HepG2 (cell line): ENCODE results near the gene SFRP4. TPM values are rescaled to one million over a fixed set of nuclear protein-coding genes. Genes with fewer than 3 reads are reported as not detected.
A peak's percentile ranks its signal among the peaks of the same experiment; 100 is the strongest.

Source experiments
- HDAC6 ChIP-seq: fragments of 200-600 bp; sonication (generic); IDR thresholded peaks from 2 replicates; pipeline ENCODE4 v1.7.0; 2017; ENCODE audit warnings: mild to moderate bottlenecking, antibody characterized with exemption, low read length, low read depth
- MAF1 ChIP-seq: sonication (generic); formaldehyde crosslinking; IDR thresholded peaks from 2 replicates; pipeline ENCODE4 v1.5.0; 2020; ENCODE audit warnings: missing genetic modification reagents, borderline replicate concordance
- MTF1 ChIP-seq: sonication (generic); formaldehyde crosslinking; IDR thresholded peaks from 2 replicates; pipeline ENCODE4 v1.5.0; 2020; ENCODE audit warnings: missing genetic modification reagents
- RAD21 ChIP-seq: fragments of 450-650 bp; formaldehyde crosslinking; IDR thresholded peaks from 2 replicates; pipeline ENCODE4 v1.5.0; 2020; ENCODE audit warnings: mild to moderate bottlenecking
- THAP11 ChIP-seq: IDR thresholded peaks from 2 replicates; pipeline ENCODE4 v1.6.1; 2016; ENCODE audit warnings: missing biosample characterization, missing genetic modification reagents
- ZNF207 ChIP-seq: fragments of 450-650 bp; IDR thresholded peaks from 2 replicates; pipeline ENCODE4 v1.6.1; 2016; ENCODE audit warnings: antibody characterized with exemption, borderline replicate concordance
- ZNF501 ChIP-seq: sonication (generic); formaldehyde crosslinking; IDR thresholded peaks from 2 replicates; pipeline ENCODE4 v1.5.1; 2020; ENCODE audit warnings: mild to moderate bottlenecking, moderate library complexity, missing genetic modification reagents
- ZNF546 ChIP-seq: sonication (generic); formaldehyde crosslinking; conservative IDR thresholded peaks from 2 replicates; pipeline ENCODE4 v1.8.1; 2023; ENCODE audit warnings: mild to moderate bottlenecking, missing genetic modification reagents
- polyA plus RNA-seq, 8 experiments: library from polyadenylated mRNA; depleted of rRNA in 3 of 8; stranded (reverse) in 7 of 8; unstranded in 1 of 8; fragments of >200 nt; fragmentation: Illumina TruSeq in 4 of 8; extraction: Trizol in 4 of 8; gene quantifications; 2 replicates each; pipeline versions ENCODE4 v1.2.1 to v1.2.3, GENCODE V29; 2011 to 2016; ENCODE audit warnings: low read depth in 4 of 8, missing spikeins in 1 of 8, mixed read lengths in 1 of 8; ENCODE audit not compliant: insufficient read depth in 1 of 8
- total RNA-seq, 5 experiments: library from RNA; depleted of rRNA; stranded (reverse); fragments of >200 nt; fragmentation: Illumina TruSeq; extraction: Trizol; gene quantifications; 2 replicates each; pipeline ENCODE4 v1.2.3, GENCODE V29; 2016; ENCODE audit warnings: low read depth in 1 of 5
- TF ChIP-seq, protein P1 (sequence below): sonication (generic); formaldehyde crosslinking; IDR thresholded peaks from 2 replicates; pipeline ENCODE4 v1.4.0; 2020; ENCODE audit warnings: mild to moderate bottlenecking, low read depth, missing genetic modification reagents
- TF ChIP-seq, protein P2 (sequence below): sonication (generic); formaldehyde crosslinking; IDR thresholded peaks from 2 replicates; pipeline ENCODE4 v1.4.0; 2020; ENCODE audit warnings: missing genetic modification reagents
- TF ChIP-seq, protein P3 (sequence below): sonication (generic); formaldehyde crosslinking; IDR thresholded peaks from 2 replicates; pipeline ENCODE4 v1.5.1; 2020; ENCODE audit warnings: missing genetic modification reagents, mild to moderate bottlenecking, borderline replicate concordance
- TF ChIP-seq, protein P4 (sequence below): sonication (generic); formaldehyde crosslinking; IDR thresholded peaks from 2 replicates; pipeline ENCODE4 v1.5.0; 2020; ENCODE audit warnings: mild to moderate bottlenecking, low read depth, missing genetic modification reagents, borderline replicate concordance

Gene SFRP4
- total and polyA plus RNA-seq, 2 of the 13 experiments (the other 11 are each of a cell fraction or from before 2014, with no cell fraction given), result 0.96 to 1.8 TPM

DNA sequence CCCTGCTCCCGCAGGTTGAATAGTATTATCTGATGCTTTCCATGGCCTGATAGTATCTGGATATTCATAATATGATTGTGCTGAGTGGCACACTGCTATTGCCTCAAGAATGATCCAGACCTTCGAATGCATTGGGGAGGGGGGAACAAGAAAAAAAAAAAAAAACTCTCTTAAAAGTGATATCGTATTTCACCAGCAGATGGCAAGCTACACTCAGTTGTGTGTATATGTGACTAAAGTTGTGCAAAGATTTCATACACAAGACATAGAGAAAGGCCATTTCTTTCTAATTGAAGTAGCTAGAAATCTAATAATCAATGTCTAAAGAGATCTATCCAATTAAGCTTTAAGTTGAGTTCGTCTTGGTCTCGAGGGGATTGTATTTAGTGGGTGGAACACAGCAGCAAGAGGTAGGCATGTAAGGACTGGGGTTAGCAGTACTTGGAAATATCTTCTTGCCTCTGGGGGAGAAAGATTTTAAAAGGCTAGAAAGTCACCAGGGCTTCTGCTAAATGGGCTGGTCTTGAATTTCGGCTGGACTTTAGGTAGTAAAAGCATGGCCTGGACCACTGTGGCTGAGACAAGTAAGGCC is 15.3 kb downstream of the SFRP4 start (continued):
- TF ChIP-seq, protein P1, sequence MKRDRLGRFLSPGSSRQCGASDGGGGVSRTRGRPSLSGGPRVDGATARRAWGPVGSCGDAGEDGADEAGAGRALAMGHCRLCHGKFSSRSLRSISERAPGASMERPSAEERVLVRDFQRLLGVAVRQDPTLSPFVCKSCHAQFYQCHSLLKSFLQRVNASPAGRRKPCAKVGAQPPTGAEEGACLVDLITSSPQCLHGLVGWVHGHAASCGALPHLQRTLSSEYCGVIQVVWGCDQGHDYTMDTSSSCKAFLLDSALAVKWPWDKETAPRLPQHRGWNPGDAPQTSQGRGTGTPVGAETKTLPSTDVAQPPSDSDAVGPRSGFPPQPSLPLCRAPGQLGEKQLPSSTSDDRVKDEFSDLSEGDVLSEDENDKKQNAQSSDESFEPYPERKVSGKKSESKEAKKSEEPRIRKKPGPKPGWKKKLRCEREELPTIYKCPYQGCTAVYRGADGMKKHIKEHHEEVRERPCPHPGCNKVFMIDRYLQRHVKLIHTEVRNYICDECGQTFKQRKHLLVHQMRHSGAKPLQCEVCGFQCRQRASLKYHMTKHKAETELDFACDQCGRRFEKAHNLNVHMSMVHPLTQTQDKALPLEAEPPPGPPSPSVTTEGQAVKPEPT, result no peak
- TF ChIP-seq HDAC6 (no peak), MTF1 (CRISPR knock-in tag) (no peak), THAP11 (no peak), ZNF501 (CRISPR knock-in tag) (no peak), RAD21 (CRISPR knock-in tag) (peak; percentile 37; the same call in 1 of the 2 replicates), ZNF546 (no peak), ZNF207 (no peak), MAF1 (CRISPR knock-in tag) (no peak)
- TF ChIP-seq, protein P2, sequence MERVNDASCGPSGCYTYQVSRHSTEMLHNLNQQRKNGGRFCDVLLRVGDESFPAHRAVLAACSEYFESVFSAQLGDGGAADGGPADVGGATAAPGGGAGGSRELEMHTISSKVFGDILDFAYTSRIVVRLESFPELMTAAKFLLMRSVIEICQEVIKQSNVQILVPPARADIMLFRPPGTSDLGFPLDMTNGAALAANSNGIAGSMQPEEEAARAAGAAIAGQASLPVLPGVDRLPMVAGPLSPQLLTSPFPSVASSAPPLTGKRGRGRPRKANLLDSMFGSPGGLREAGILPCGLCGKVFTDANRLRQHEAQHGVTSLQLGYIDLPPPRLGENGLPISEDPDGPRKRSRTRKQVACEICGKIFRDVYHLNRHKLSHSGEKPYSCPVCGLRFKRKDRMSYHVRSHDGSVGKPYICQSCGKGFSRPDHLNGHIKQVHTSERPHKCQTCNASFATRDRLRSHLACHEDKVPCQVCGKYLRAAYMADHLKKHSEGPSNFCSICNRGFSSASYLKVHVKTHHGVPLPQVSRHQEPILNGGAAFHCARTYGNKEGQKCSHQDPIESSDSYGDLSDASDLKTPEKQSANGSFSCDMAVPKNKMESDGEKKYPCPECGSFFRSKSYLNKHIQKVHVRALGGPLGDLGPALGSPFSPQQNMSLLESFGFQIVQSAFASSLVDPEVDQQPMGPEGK (CRISPR knock-in tag), result 0 out of 2 replicates have a peak, but pooled peaks have one; percentile 37
- TF ChIP-seq, protein P3, sequence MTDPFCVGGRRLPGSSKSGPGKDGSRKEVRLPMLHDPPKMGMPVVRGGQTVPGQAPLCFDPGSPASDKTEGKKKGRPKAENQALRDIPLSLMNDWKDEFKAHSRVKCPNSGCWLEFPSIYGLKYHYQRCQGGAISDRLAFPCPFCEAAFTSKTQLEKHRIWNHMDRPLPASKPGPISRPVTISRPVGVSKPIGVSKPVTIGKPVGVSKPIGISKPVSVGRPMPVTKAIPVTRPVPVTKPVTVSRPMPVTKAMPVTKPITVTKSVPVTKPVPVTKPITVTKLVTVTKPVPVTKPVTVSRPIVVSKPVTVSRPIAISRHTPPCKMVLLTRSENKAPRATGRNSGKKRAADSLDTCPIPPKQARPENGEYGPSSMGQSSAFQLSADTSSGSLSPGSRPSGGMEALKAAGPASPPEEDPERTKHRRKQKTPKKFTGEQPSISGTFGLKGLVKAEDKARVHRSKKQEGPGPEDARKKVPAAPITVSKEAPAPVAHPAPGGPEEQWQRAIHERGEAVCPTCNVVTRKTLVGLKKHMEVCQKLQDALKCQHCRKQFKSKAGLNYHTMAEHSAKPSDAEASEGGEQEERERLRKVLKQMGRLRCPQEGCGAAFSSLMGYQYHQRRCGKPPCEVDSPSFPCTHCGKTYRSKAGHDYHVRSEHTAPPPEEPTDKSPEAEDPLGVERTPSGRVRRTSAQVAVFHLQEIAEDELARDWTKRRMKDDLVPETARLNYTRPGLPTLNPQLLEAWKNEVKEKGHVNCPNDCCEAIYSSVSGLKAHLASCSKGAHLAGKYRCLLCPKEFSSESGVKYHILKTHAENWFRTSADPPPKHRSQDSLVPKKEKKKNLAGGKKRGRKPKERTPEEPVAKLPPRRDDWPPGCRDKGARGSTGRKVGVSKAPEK (CRISPR knock-in tag), result no peak
- TF ChIP-seq, protein P4, sequence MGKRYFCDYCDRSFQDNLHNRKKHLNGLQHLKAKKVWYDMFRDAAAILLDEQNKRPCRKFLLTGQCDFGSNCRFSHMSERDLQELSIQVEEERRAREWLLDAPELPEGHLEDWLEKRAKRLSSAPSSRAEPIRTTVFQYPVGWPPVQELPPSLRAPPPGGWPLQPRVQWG (CRISPR knock-in tag), result no peak
